Measurements from ENCODE around the gene XPO4.
"Not testable (repeated sequence)": the region's sequence is repeated elsewhere in the genome, so short reads cannot be mapped to it uniquely, and the experiment has no call there.

- TF ChIP-seq, protein P1, sequence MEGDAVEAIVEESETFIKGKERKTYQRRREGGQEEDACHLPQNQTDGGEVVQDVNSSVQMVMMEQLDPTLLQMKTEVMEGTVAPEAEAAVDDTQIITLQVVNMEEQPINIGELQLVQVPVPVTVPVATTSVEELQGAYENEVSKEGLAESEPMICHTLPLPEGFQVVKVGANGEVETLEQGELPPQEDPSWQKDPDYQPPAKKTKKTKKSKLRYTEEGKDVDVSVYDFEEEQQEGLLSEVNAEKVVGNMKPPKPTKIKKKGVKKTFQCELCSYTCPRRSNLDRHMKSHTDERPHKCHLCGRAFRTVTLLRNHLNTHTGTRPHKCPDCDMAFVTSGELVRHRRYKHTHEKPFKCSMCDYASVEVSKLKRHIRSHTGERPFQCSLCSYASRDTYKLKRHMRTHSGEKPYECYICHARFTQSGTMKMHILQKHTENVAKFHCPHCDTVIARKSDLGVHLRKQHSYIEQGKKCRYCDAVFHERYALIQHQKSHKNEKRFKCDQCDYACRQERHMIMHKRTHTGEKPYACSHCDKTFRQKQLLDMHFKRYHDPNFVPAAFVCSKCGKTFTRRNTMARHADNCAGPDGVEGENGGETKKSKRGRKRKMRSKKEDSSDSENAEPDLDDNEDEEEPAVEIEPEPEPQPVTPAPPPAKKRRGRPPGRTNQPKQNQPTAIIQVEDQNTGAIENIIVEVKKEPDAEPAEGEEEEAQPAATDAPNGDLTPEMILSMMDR (IDR thresholded peaks at IDR 0.05; ENCODE audit: insufficient read depth, low read length, poor library complexity, severe bottlenecking): not testable (repeated sequence)
- TF ChIP-seq EZH2phosphoT487 (conservative IDR thresholded peaks at IDR 0.05; ENCODE audit: low read length): not testable (repeated sequence)
These were observed 38.0 kb upstream of the XPO4 start for GRCh38 chr13:20940511-20940910.

Measured in SU-DHL-6 (cell line).